Daoy (cell line): ENCODE results near the gene TRIM44. TPM values are rescaled to one million over a fixed set of nuclear protein-coding genes. Genes with fewer than 3 reads are reported as not detected.
"Not testable (repeated sequence)": the region's sequence is repeated elsewhere in the genome, so short reads cannot be mapped to it uniquely, and the experiment has no call there.

Experiments
- DNase-seq: peaks from one replicate; pipeline ENCODE4 v3.0.0-alpha.2; 2015; ENCODE audit warnings: low read depth
- total RNA-seq: library from RNA; depleted of rRNA; stranded (reverse); fragments of >200 nt; shearing (Covaris generic); gene quantifications from 2 replicates; pipeline ENCODE4 v1.2.3, GENCODE V29; 2014; rRNA removed

Gene TRIM44
- total RNA-seq, 1 experiment from 2014 or later, result 28.9 TPM

DNA sequence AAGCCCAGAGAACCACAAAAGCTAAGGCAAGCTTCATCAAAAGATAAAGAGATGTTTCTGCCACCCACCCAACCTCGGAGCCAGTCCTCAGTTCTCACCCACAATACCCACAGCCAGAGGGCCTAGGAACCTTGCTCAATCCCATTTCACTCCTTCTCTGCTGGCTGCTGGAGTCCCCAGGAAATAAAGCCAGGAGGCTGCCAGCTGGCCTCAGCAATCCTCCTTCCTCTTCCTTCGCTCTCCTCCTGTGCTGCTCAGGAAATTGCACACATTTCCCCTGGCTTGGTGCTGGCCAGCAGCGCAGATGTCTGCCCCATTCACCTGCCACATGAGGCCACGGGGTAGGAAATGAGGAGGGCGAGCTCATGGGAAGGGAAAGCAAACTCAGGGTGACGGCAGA is 189.5 kb downstream of the TRIM44 start:
- no peak for DNase-seq

DNA sequence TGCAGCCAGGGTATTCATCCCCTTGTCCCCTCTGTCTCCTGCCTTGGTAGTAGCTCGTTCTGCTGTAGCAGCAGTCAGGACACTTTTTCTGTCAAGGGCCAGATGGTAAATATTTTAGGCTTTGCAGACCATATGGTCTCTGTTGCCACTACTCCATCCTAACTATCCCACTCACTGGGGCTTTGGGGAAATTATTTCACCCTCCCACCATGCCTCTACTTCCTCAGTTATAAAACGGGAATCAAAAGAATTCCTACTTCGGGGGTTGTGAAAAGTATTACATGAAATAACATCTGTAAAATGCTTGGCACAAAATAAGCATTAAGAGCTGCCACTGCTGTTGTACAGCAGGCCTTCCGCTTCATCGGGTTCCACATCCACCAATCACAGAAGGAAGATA is 191.4 kb downstream of the TRIM44 start:
- no peak for DNase-seq

DNA sequence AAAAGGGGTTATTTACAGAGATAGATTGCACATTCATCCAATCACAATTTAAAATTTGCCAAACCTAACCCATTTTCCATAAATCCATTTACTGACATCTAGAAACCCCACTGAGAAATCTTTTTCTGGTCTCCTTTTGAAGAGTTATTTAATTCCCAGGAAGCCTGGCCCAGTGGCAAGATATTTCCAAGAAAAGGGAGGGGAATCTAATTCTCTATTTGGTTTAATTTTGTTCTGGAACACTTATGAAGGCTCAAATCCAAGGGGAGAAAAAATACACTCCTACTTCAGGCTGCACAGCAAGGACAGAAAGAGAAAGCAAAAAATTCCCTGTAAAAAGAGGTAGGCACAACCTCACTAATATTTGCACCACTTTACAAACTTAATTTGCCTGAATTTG is 193.1 kb downstream of the TRIM44 start:
- no peak for DNase-seq

DNA sequence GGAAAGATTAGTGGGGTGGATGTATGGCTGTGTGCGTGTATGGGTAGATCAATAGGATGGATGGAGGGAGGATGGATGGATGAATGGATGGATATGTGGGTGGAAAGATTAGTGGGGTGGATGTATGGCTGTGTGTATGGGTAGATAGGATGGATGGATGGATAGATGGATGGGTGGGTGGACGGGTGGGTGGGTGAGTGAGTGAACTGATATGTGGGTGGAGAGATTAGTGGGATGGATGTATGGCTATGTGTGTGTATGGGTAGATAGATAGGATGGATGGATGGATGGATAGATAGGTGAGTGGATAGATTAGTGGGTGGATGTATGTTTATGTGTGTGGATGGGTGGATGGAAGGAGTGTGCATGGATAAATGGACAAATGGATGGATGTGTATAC is 193.7 kb downstream of the TRIM44 start:
- DNase-seq, result no peak

DNA sequence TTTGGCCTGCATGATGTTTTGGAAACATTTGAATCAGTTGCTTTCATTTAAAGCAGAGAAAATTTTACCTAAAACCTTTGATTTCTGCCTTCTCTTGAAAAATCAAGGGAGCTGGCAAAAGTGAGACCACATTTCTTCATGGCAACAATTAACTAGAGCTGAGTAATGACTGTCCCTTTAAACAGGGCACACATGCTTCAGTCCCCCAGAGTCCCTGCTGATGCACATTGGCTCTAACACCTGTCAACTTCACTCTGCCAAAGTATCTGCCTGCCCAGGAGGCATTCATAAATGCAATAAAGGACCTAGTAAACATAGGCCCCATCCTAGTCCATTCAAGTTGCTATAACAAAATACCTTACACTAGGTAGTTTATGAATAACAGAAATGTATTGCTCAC is 194.2 kb downstream of the TRIM44 start:
- DNase-seq, result no peak

DNA sequence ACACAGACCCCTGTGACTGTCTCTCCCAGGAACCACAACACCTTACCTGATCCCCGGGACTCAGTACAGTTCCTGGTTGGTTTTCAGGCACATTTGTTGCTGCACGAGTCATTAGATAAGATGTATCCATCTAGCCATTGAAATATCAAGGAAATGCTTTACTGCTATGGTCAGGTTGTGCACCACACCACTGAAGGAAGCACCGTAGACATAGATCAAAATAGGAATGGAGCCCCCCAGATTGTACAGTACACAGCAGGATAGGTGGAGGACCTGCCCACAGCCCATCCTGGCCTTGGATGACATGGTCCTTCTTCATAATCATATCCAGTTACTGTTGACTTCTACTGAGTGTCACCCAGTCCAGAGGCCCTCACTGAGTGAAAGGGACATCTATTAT is 195.3 kb downstream of the TRIM44 start:
- no peak for DNase-seq

DNA sequence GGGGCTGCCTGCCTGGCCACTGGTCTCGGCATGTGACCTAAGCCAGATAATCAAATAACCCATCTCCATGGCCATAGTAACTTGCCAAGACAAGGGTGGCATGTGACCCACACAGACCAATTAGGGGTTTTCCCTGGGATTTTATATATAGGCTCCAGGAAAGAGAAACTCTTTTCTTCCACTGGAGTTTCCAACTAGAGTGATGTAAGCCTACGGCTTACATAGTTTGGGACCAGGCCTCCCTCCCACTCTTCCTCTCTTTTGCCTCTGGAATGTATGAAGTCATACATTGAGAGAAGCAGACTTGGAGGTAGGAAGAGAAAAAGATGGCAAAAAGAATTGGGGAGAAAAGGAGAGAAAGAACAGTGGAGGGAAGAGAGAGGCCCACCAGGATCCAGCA is 196.7 kb downstream of the TRIM44 start:
- DNase-seq, result no peak

DNA sequence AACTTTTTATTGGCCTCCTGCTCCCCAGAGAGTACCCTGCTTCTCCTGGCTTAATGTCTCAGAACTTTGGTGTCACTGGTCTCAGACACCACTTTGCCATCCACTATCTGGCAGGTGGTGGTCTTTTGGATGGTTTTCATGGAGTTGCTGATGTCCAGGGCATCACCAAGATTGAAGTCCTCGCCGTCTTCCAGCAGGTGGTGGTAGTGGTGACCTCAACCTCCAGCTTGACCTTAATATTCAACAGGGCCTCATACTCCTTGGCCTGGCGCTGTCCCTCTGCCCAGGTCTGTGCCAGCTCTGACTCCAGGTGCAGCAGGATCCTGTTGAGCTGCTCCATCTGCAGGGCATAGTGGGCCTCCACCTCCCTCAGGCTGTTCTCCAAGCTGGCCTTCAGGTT is 197.6 kb downstream of the TRIM44 start:
- not testable (repeated sequence) for DNase-seq

DNA sequence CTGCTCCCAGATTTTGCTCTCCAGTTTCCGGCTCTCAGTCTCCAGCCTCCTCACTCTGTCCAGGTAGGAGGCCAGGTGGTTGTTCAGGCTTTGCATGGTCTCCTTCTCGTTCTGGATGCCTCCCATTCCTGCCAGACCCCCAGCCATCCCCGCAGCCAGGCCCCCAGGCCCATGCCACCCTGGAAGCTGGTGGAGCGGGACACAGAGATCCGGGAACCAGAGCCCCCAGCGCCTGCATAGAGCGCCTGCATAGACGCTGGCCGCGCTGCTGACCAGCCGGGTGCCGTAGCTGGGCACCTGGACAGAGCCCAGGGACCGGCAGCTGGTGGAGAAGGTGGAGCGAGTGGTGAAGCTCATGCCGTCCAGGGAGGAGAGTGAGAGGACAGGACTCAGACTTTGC is 198.6 kb downstream of the TRIM44 start:
- no peak for DNase-seq

DNA sequence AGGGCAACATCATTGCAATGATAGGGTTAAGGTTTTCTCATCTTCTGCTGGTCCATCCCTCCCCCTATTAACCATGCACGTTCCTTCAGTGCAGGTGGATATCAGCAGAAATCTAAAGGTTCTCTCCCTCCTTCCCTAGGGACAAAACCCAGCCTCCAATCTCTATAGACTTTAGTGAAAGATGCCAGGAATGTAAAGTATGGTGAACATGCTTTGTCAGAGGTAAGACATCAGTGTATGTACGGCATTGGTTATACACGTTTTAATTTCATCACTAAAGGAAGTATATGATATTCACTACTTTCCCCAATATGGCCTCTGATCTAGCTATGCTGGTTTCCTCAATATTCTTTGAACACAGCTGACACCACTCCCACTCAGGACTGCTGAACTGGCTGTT is 200.1 kb downstream of the TRIM44 start:
- DNase-seq, result no peak

DNA sequence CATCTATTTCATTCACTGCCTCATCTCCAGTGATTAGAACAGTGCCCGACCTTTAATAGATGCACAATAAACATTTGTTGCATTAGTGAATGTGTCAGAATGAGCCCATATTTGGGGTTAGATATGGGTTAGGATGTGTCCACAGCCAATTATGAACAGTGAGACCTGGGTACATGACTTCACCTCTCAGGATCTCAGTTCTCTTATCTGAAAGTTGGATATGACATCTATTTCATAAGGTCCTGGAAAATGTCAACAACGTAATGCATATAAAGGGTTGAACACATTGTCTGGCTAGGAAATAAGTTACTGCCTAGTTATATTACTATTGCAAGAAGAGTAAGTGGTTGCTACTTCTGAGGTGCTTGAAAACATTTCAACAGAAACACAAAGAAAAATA is 201.6 kb downstream of the TRIM44 start:
- DNase-seq, result no peak

DNA sequence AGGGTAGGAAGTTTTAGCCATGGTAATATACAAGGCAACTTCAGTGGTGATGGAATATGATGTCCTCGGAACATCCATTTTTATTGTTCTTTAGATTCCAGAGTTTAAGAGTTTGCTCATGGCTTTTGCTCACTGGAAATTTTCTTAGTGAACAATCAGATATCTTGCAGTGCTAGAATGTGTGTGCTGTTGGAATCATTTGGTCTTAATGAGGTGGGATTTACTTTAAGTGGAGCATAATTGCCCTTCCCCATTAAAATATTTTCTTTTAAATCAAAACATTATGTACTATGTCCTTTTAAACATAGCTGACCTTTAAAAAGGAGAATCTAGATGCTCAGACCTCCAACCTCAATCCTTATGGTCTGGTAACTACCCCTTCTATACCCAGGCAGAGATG is 204.0 kb downstream of the TRIM44 start:
- DNase-seq, result no peak

Other genes starting within 250 kb of the TRIM44 start
- 0.03 and 0.17 TPM in 2 replicates for gene SLC1A2, start 243.2 kb upstream of the TRIM44 start, total RNA-seq
- 0.17 and 0.33 TPM in 2 replicates for gene PAMR1, start 137.2 kb upstream of the TRIM44 start, total RNA-seq
- 24.2 and 29.4 TPM in 2 replicates for gene FJX1, start 44.3 kb upstream of the TRIM44 start, total RNA-seq